HG03039 (cell line): Measurements from ENCODE around the gene WNT3.
"Not testable (repeated sequence)": the region's sequence is repeated elsewhere in the genome, so short reads cannot be mapped to it uniquely, and the experiment has no call there.

Experiments
- ATAC-seq: cut with Tn5 transposase; IDR thresholded peaks from one replicate; pipeline ENCODE4 v1.9.1; 2021; ENCODE audit warnings: mild to moderate bottlenecking, moderate library complexity; ENCODE audit not compliant: unreplicated experiment

Gene WNT3

GRCh38 chr17:46814446-46814845 lies 4.0 kb downstream of the WNT3 start:
- ATAC-seq, result no peak

- no peak for ATAC-seq
Measured at GRCh38 chr17:46813920-46814319, 4.6 kb downstream of the WNT3 start.

- no peak for ATAC-seq
Measured at GRCh38 chr17:46812624-46813318, 5.7 kb downstream of the WNT3 start.

- ATAC-seq, result no peak
Measured at GRCh38 chr17:46811978-46812583, 6.4 kb downstream of the WNT3 start.

- ATAC-seq, result no peak
Measured at GRCh38 chr17:46810837-46811236, 7.7 kb downstream of the WNT3 start.

- no peak for ATAC-seq
Measured at GRCh38 chr17:46809110-46809571, 9.4 kb downstream of the WNT3 start.

GRCh38 chr17:46805771-46806170 lies 12.7 kb downstream of the WNT3 start:
- ATAC-seq, result no peak

GRCh38 chr17:46803544-46803943 lies 14.9 kb downstream of the WNT3 start:
- ATAC-seq, result no peak

- ATAC-seq, result no peak
Measured at GRCh38 chr17:46802800-46803199, 15.7 kb downstream of the WNT3 start.

- no peak for ATAC-seq
Measured at GRCh38 chr17:46800573-46800972, 17.9 kb downstream of the WNT3 start.

GRCh38 chr17:46796956-46797530 lies 21.4 kb downstream of the WNT3 start:
- ATAC-seq, result no peak

- no peak for ATAC-seq
Measured at GRCh38 chr17:46796524-46796923, 22.0 kb downstream of the WNT3 start.

GRCh38 chr17:46796084-46796483 lies 22.4 kb downstream of the WNT3 start:
- no peak for ATAC-seq

- no peak for ATAC-seq
Measured at GRCh38 chr17:46795379-46795952, 23.0 kb downstream of the WNT3 start.

GRCh38 chr17:46794318-46794717 lies 24.2 kb downstream of the WNT3 start:
- no peak for ATAC-seq

- ATAC-seq, result no peak
Measured at GRCh38 chr17:46793541-46793940, 25.0 kb downstream of the WNT3 start.

- not testable (repeated sequence) for ATAC-seq
Measured at GRCh38 chr17:46793023-46793422, 25.5 kb downstream of the WNT3 start.

GRCh38 chr17:46792071-46792470 lies 26.4 kb downstream of the WNT3 start:
- ATAC-seq, result no peak

- no peak for ATAC-seq
Measured at GRCh38 chr17:46791531-46791930, 27.0 kb downstream of the WNT3 start.

- ATAC-seq, result no peak
Measured at GRCh38 chr17:46790216-46790615, 28.3 kb downstream of the WNT3 start.

- no peak for ATAC-seq
Measured at GRCh38 chr17:46789610-46790009, 28.9 kb downstream of the WNT3 start.

- ATAC-seq, result no peak
Measured at GRCh38 chr17:46788796-46789195, 29.7 kb downstream of the WNT3 start.
